GM23248 (cell line): ENCODE measurements around the gene MALAT1. TPM values are rescaled to one million over a fixed set of nuclear protein-coding genes. Genes with fewer than 3 reads are reported as not detected.

Experiments
- DNase-seq: peaks from one replicate; pipeline ENCODE4 v3.0.0-alpha.2; 2015
- H2AFZ ChIP-seq: fragments of 200-600 bp; sonication (generic); 2 replicates; pipeline ENCODE4 v1.6.1; 2016; ENCODE audit warnings: antibody characterized with exemption
- H3F3A ChIP-seq: fragments of 200-600 bp; sonication (generic); 2 replicates; pipeline ENCODE4 v1.6.1; 2016; ENCODE audit warnings: mild to moderate bottlenecking, antibody characterized with exemption, mixed run types; ENCODE audit not compliant: insufficient read depth
- H3K27ac ChIP-seq: fragments of 200-600 bp; sonication (generic); 2 replicates; pipeline ENCODE4 v1.5.1; 2016; ENCODE audit warnings: mild to moderate bottlenecking
- H3K27me3 ChIP-seq: fragments of 200-600 bp; sonication (generic); replicated peaks from 2 replicates; pipeline ENCODE4 v1.6.1; 2016; ENCODE audit warnings: mild to moderate bottlenecking; ENCODE audit not compliant: insufficient read depth
- H3K36me3 ChIP-seq: fragments of 200-600 bp; sonication (generic); 2 replicates; pipeline ENCODE4 v1.6.1; 2016; ENCODE audit warnings: low read depth, mild to moderate bottlenecking
- H3K4me1 ChIP-seq: fragments of 200-600 bp; sonication (generic); 2 replicates; pipeline ENCODE4 v1.6.1; 2016; ENCODE audit warnings: mild to moderate bottlenecking; ENCODE audit not compliant: insufficient read depth
- H3K4me2 ChIP-seq: fragments of 200-600 bp; sonication (generic); one replicate; pipeline ENCODE4 v1.6.1; 2016; ENCODE audit warnings: mild to moderate bottlenecking; ENCODE audit not compliant: unreplicated experiment
- H3K4me3 ChIP-seq: fragments of 200-600 bp; sonication (generic); 2 replicates; pipeline ENCODE4 v1.5.1; 2016; ENCODE audit warnings: mild to moderate bottlenecking
- H3K79me2 ChIP-seq: fragments of 200-600 bp; sonication (generic); 2 replicates; pipeline ENCODE4 v1.6.1; 2016; ENCODE audit warnings: mild to moderate bottlenecking; ENCODE audit not compliant: insufficient read depth
- H3K9ac ChIP-seq: fragments of 200-600 bp; sonication (generic); 2 replicates; pipeline ENCODE4 v1.6.1; 2016; ENCODE audit warnings: mild to moderate bottlenecking
- H3K9me2 ChIP-seq: fragments of 200-600 bp; sonication (generic); 2 replicates; pipeline ENCODE4 v1.6.1; 2016; ENCODE audit warnings: mixed run types, mild to moderate bottlenecking, moderate library complexity; ENCODE audit not compliant: insufficient read depth
- H3K9me3 ChIP-seq: fragments of 200-600 bp; sonication (generic); one replicate; pipeline ENCODE4 v1.6.1; 2017; ENCODE audit warnings: low read depth
- H4K20me1 ChIP-seq: fragments of 200-600 bp; sonication (generic); 2 replicates; pipeline ENCODE4 v1.6.0; 2016; ENCODE audit not compliant: insufficient read depth
- EZH2 ChIP-seq: fragments of 200-600 bp; sonication (generic); IDR thresholded peaks from 2 replicates; pipeline ENCODE4 v1.6.1; 2018; ENCODE audit warnings: antibody characterized with exemption, mild to moderate bottlenecking; ENCODE audit not compliant: insufficient read depth, poor library complexity, severe bottlenecking
- EZH2phosphoT487 ChIP-seq: fragments of 200-600 bp; sonication (generic); IDR thresholded peaks from 2 replicates; pipeline ENCODE4 v1.6.1; 2018; ENCODE audit warnings: antibody characterized with exemption, moderate library complexity, mild to moderate bottlenecking, low read depth; ENCODE audit not compliant: insufficient read depth
- WGBS, 2 experiments: methylation state at CpG; one replicate each; pipeline ENCODE4 v1.1.6; 2015 to 2017; ENCODE audit warnings: low lambda C conversion rate in 2 of 2, low coverage in 1 of 2; ENCODE audit errors: missing lambda C conversion rate in 2 of 2; 5-methylcytosine and 5-hydroxymethylcytosine counted together
- in situ Hi-C: fragments of 300-500 bp; cut with MboI; formaldehyde crosslinking; loops from 2 replicates; pipeline ENCODE4 v1.15.0; 2020
- polyA plus RNA-seq: library from polyadenylated mRNA; unstranded; fragments of >200 nt; fragmentation: Nextera tagmentation; extraction: Ambion mirVana; gene quantifications from 2 replicates; pipeline ENCODE4 v1.2.1, GENCODE V29; 2016
- total RNA-seq: library from RNA; depleted of rRNA; stranded (reverse); fragments of >200 nt; shearing (Covaris generic); gene quantifications from 2 replicates; pipeline ENCODE4 v1.2.3, GENCODE V29; 2014

MALAT1 gene
- total and polyA plus RNA-seq, 2 experiments from 2014 or later, result 2,638 to 13,207 TPM

GRCh38 chr11:65502555-65503367 is 3.9 kb downstream of the MALAT1 start:
- peaks cover 68% of the 10 kb centered on the region for H4K20me1 ChIP-seq
- peak overlapping the region; percentile 100 for H3K9ac ChIP-seq
- no peaks in the 10 kb centered on the region for H3K9me3 ChIP-seq
- TF ChIP-seq EZH2phosphoT487 (peak; percentile 10; the same call in 1 of the 2 replicates), EZH2 (no peak)
- no peak overlapping the region for H2AFZ ChIP-seq
- H3F3A ChIP-seq, result peaks cover 94% of the 10 kb centered on the region
- peak overlapping the region; percentile 100 for H3K27ac ChIP-seq
- peak; percentile 74 for DNase-seq
- H3K36me3 ChIP-seq, result peaks cover 75% of the 10 kb centered on the region
- no peaks in the 10 kb centered on the region for H3K27me3 ChIP-seq
- H3K79me2 ChIP-seq, result peaks cover 95% of the 10 kb centered on the region
- peak overlapping the region; percentile 98 for H3K4me3 ChIP-seq
- H3K4me1 ChIP-seq, result peaks cover 9% of the 10 kb centered on the region
- no peaks in the 10 kb centered on the region for H3K9me2 ChIP-seq
- 1 to 2% methylated on average over 6 of the region's 6 CpGs for WGBS, 2 experiments
- H3K4me2 ChIP-seq, result peak overlapping the region; percentile 97
- in situ Hi-C loops, result no loop called here

DNA sequence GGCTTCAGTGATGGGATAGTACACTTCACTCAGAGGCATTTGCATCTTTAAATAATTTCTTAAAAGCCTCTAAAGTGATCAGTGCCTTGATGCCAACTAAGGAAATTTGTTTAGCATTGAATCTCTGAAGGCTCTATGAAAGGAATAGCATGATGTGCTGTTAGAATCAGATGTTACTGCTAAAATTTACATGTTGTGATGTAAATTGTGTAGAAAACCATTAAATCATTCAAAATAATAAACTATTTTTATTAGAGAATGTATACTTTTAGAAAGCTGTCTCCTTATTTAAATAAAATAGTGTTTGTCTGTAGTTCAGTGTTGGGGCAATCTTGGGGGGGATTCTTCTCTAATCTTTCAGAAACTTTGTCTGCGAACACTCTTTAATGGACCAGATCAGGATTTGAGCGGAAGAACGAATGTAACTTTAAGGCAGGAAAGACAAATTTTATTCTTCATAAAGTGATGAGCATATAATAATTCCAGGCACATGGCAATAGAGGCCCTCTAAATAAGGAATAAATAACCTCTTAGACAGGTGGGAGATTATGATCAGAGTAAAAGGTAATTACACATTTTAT is 4.6 kb downstream of the MALAT1 start:
- TF ChIP-seq EZH2 (no peak), EZH2phosphoT487 (no peak)
- Histone ChIP-seq H3K79me2 (peaks cover 90% of the 10 kb centered on the region), H3K9me2 (no peaks in the 10 kb centered on the region), H3K4me3 (peak overlapping the region; percentile 98), H3K4me1 (peaks cover 2% of the 10 kb centered on the region), H3K9me3 (no peaks in the 10 kb centered on the region), H3F3A (peaks cover 87% of the 10 kb centered on the region), H4K20me1 (peaks cover 68% of the 10 kb centered on the region), H3K27me3 (no peaks in the 10 kb centered on the region), H3K9ac (peak overlapping the region; percentile 100), H3K27ac (peak overlapping the region; percentile 100), H3K4me2 (peak overlapping the region; percentile 97), H3K36me3 (peaks cover 75% of the 10 kb centered on the region), H2AFZ (no peak overlapping the region)
- in situ Hi-C loops, result no loop called here
- DNase-seq, result peak; percentile 42
- WGBS, 2 experiments, result 0 to 2% methylated on average over 3 of the region's 3 CpGs

GRCh38 chr11:65503949-65504673 is 5.3 kb downstream of the MALAT1 start:
- peaks cover 68% of the 10 kb centered on the region for H4K20me1 ChIP-seq
- no peak for TF ChIP-seq EZH2
- no peak; the same call in 1 of the 2 replicates for TF ChIP-seq EZH2phosphoT487
- no peaks in the 10 kb centered on the region for H3K9me2 ChIP-seq
- H3K36me3 ChIP-seq, result peaks cover 74% of the 10 kb centered on the region
- H3K27me3 ChIP-seq, result no peaks in the 10 kb centered on the region
- H3F3A ChIP-seq, result peaks cover 83% of the 10 kb centered on the region
- peak overlapping the region; percentile 98 for H3K4me3 ChIP-seq
- 0 to 1% methylated on average over 3 of the region's 3 CpGs for WGBS, 2 experiments
- in situ Hi-C loops, result no loop called here
- peak overlapping the region; percentile 97 for H3K4me2 ChIP-seq
- peak overlapping the region; percentile 100 for H3K9ac ChIP-seq
- H3K9me3 ChIP-seq, result no peaks in the 10 kb centered on the region
- no peak overlapping the region for H2AFZ ChIP-seq
- H3K27ac ChIP-seq, result peak overlapping the region; percentile 100
- no peaks in the 10 kb centered on the region for H3K4me1 ChIP-seq
- H3K79me2 ChIP-seq, result peaks cover 89% of the 10 kb centered on the region
- peak; percentile 79 for DNase-seq
